ENCODE measurements around the gene SMARCA5.

DNA sequence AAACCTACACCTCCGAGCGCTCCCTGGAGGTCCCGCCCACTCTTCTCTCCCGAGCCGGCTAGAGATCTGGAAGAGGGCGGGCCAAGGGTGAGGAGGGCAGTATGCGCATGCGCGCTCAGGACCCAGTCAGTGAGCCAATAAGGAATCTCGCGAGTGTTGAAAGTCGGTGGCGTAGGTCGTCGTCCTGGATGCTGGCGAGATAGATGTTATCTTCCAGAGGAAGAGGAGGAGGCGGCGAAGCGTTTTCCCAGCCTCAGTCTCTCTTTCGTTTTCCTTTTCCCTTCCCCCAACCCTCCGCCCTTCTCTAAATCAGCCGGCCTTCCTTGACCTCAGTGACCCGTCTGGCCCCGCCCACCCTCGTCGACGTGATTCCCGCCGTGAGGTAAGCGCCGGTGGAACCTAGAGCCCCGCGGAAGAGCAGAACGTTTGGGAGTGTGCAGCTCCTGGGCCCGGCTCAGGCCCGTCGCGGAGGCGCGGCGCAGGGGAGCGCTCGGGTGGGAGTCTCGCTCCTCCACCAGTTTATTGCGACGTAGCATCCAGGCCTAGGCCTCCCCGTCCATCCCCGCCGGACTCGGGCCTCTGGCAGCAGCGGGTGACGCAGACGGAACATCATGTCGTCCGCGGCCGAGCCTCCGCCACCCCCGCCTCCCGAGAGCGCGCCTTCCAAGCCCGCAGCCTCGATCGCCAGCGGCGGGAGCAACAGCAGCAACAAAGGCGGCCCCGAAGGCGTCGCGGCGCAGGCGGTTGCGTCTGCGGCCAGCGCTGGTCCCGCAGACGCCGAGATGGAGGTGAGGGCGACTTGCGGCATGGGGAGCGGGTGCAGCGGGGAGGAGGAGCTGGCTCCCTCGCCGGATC is at the start of gene SMARCA5:
- TF ChIP-seq CEBPB (IDR thresholded peaks at IDR 0.05) = no peak
- TF ChIP-seq EP300 (IDR thresholded peaks at IDR 0.05; ENCODE audit: borderline replicate concordance) = no peak
- TF ChIP-seq, protein P1, sequence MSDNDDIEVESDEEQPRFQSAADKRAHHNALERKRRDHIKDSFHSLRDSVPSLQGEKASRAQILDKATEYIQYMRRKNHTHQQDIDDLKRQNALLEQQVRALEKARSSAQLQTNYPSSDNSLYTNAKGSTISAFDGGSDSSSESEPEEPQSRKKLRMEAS (IDR thresholded peaks at IDR 0.05) = no peak; the same call in none of the 2 replicates
- TF ChIP-seq, protein P2, sequence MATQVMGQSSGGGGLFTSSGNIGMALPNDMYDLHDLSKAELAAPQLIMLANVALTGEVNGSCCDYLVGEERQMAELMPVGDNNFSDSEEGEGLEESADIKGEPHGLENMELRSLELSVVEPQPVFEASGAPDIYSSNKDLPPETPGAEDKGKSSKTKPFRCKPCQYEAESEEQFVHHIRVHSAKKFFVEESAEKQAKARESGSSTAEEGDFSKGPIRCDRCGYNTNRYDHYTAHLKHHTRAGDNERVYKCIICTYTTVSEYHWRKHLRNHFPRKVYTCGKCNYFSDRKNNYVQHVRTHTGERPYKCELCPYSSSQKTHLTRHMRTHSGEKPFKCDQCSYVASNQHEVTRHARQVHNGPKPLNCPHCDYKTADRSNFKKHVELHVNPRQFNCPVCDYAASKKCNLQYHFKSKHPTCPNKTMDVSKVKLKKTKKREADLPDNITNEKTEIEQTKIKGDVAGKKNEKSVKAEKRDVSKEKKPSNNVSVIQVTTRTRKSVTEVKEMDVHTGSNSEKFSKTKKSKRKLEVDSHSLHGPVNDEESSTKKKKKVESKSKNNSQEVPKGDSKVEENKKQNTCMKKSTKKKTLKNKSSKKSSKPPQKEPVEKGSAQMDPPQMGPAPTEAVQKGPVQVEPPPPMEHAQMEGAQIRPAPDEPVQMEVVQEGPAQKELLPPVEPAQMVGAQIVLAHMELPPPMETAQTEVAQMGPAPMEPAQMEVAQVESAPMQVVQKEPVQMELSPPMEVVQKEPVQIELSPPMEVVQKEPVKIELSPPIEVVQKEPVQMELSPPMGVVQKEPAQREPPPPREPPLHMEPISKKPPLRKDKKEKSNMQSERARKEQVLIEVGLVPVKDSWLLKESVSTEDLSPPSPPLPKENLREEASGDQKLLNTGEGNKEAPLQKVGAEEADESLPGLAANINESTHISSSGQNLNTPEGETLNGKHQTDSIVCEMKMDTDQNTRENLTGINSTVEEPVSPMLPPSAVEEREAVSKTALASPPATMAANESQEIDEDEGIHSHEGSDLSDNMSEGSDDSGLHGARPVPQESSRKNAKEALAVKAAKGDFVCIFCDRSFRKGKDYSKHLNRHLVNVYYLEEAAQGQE (IDR thresholded peaks at IDR 0.05; ENCODE audit: low read depth) = no peak
- TF ChIP-seq, protein P3, sequence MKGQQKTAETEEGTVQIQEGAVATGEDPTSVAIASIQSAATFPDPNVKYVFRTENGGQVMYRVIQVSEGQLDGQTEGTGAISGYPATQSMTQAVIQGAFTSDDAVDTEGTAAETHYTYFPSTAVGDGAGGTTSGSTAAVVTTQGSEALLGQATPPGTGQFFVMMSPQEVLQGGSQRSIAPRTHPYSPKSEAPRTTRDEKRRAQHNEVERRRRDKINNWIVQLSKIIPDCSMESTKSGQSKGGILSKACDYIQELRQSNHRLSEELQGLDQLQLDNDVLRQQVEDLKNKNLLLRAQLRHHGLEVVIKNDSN (IDR thresholded peaks at IDR 0.05) = 0 out of 2 replicates have a peak, but pooled peaks have one; percentile 8
- TF ChIP-seq YY1 (IDR thresholded peaks at IDR 0.05; ENCODE audit: low read depth) = peak; percentile 66; the same call in 1 of the 2 replicates
- peak; percentile 66 for TF ChIP-seq TAF1 (IDR thresholded peaks at IDR 0.05; ENCODE audit: low read depth)
- TF ChIP-seq RAD21 (IDR thresholded peaks at IDR 0.05; ENCODE audit: low read depth) = no peak
- TF ChIP-seq NFIC (IDR thresholded peaks at IDR 0.05) = no peak

All from Ishikawa (cell line).